PC-9 (cell line): ENCODE results near the gene SUCO. TPM values are rescaled to one million over a fixed set of nuclear protein-coding genes. Genes with fewer than 3 reads are reported as not detected.

Experiments
- BruUV-seq: library from RNA; stranded (reverse); fragments of 400-500 nt; replicated peaks from 2 replicates; lab custom pipeline; 2021; lab: Mats Ljungman, UMichigan
- CTCF ChIA-PET: fragments of 300-600 bp; sonication (Branson Sonifier 250); formaldehyde crosslinking; loops from one replicate; lab custom pipeline; 2022; ENCODE audit warnings: antibody characterized with exemption; lab: Charles Lee
- POLR2A ChIA-PET: fragments of 300-600 bp; sonication (Branson Sonifier 250); formaldehyde crosslinking; loops from one replicate; lab custom pipeline; 2022; ENCODE audit warnings: antibody characterized with exemption; ENCODE audit not compliant: unreplicated experiment; lab: Charles Lee
- DNase-seq, 2 experiments: peaks; one replicate each; pipeline versions ENCODE4 v3.0.0 to v3.0.0-alpha.2; 2015 to 2022; ENCODE audit warnings: mixed read lengths in 1 of 2
- H2AFZ ChIP-seq: fragments of 200-600 bp; sonication (generic); 2 replicates; pipeline ENCODE4 v1.8.1; 2017; ENCODE audit warnings: antibody characterized with exemption
- H3F3A ChIP-seq: fragments of 200-600 bp; sonication (generic); 2 replicates; pipeline ENCODE4 v1.8.1; 2017; ENCODE audit warnings: antibody characterized with exemption, mild to moderate bottlenecking, low read depth; ENCODE audit not compliant: insufficient read depth
- H3K27ac ChIP-seq: fragments of 200-600 bp; sonication (generic); 2 replicates; pipeline ENCODE4 v1.6.1; 2016; ENCODE audit warnings: mixed run types
- H3K27me3 ChIP-seq: fragments of 200-600 bp; sonication (generic); 2 replicates; pipeline ENCODE4 v1.6.1; 2016; ENCODE audit warnings: low read depth, mixed run types; ENCODE audit not compliant: insufficient read depth
- H3K36me3 ChIP-seq: fragments of 200-600 bp; sonication (generic); 2 replicates; pipeline ENCODE4 v1.6.1; 2016; ENCODE audit warnings: low read depth, mixed run types
- H3K4me1 ChIP-seq: fragments of 200-600 bp; sonication (generic); replicated peaks from 2 replicates; pipeline ENCODE4 v1.6.1; 2016; ENCODE audit warnings: mixed run types; ENCODE audit not compliant: insufficient read depth
- H3K4me2 ChIP-seq: fragments of 200-600 bp; sonication (generic); 2 replicates; pipeline ENCODE4 v1.6.1; 2017; ENCODE audit warnings: mixed run types
- H3K4me3 ChIP-seq: fragments of 200-600 bp; sonication (generic); 2 replicates; pipeline ENCODE4 v1.6.1; 2016; ENCODE audit warnings: mixed run types
- H3K79me2 ChIP-seq: fragments of 200-600 bp; sonication (generic); 2 replicates; pipeline ENCODE4 v1.6.1; 2017; ENCODE audit warnings: low read depth, mixed run types
- H3K9me2 ChIP-seq: fragments of 200-600 bp; sonication (generic); 2 replicates; pipeline ENCODE4 v1.8.1; 2017; ENCODE audit warnings: mild to moderate bottlenecking; ENCODE audit not compliant: insufficient read depth
- H3K9me3 ChIP-seq: fragments of 200-600 bp; sonication (generic); 2 replicates; pipeline ENCODE4 v1.8.1; 2016; ENCODE audit warnings: low read depth; ENCODE audit not compliant: insufficient read depth
- H4K20me1 ChIP-seq: fragments of 200-600 bp; sonication (generic); 2 replicates; pipeline ENCODE4 v1.8.1; 2017; ENCODE audit not compliant: insufficient read depth
- EZH2 ChIP-seq: fragments of 200-600 bp; sonication (generic); IDR thresholded peaks from 2 replicates; pipeline ENCODE4 v1.8.0; 2017; ENCODE audit warnings: antibody characterized with exemption, low read depth
- intact Hi-C: fragments of 100-400 bp; cut with micrococcal nuclease; formaldehyde crosslinking; loops from one replicate; pipeline ENCODE4 v1.10.0; 2022; ENCODE audit not compliant: unreplicated experiment
- total RNA-seq: library from RNA; stranded (reverse); gene quantifications from 2 replicates; pipeline ENCODE4 v1.2.3, GENCODE V29; 2021
- TF ChIP-seq, protein P1 (sequence below): fragments of 200-600 bp; sonication (generic); conservative IDR thresholded peaks from 2 replicates; pipeline ENCODE4 v1.6.1; 2017; ENCODE audit warnings: mixed run types, antibody characterized with exemption, mild to moderate bottlenecking, moderate library complexity

SUCO gene
- total RNA-seq, 1 experiment from 2014 or later, result 34.0 TPM

DNA sequence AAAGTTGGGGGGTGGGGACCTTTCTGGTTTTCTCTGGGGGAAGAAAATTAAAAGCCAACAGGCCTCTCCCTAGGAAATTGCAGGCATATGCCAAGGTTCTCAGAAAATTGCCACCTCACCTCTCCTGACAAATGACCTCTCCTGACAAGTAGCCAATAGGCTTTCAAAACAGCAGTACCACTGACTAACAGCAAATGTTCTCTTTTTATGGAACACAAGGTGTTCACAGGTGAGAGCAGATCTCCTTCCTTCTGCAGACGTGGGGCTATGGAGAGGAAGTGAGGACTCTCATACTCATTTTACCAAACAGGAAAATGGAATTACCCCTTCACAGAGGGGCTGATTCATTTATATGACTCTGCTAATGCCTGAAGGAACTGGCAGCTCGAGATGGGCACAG is 32.7 kb upstream of the SUCO start:
- Histone ChIP-seq H3F3A (peaks cover 26% of the 10 kb centered on the region), H3K4me3 (no peak overlapping the region), H3K79me2 (no peaks in the 10 kb centered on the region), H3K9me3 (no peaks in the 10 kb centered on the region), H3K27me3 (no peaks in the 10 kb centered on the region), H4K20me1 (no peaks in the 10 kb centered on the region), H2AFZ (no peak overlapping the region), H3K36me3 (no peaks in the 10 kb centered on the region), H3K9me2 (no peaks in the 10 kb centered on the region), H3K4me1 (peaks cover 35% of the 10 kb centered on the region), H3K4me2 (peak overlapping the region; percentile 24), H3K27ac (peak overlapping the region; percentile 41)
- no peak for DNase-seq
- intact Hi-C loops, result no loop called here
- TF ChIP-seq, protein P1, sequence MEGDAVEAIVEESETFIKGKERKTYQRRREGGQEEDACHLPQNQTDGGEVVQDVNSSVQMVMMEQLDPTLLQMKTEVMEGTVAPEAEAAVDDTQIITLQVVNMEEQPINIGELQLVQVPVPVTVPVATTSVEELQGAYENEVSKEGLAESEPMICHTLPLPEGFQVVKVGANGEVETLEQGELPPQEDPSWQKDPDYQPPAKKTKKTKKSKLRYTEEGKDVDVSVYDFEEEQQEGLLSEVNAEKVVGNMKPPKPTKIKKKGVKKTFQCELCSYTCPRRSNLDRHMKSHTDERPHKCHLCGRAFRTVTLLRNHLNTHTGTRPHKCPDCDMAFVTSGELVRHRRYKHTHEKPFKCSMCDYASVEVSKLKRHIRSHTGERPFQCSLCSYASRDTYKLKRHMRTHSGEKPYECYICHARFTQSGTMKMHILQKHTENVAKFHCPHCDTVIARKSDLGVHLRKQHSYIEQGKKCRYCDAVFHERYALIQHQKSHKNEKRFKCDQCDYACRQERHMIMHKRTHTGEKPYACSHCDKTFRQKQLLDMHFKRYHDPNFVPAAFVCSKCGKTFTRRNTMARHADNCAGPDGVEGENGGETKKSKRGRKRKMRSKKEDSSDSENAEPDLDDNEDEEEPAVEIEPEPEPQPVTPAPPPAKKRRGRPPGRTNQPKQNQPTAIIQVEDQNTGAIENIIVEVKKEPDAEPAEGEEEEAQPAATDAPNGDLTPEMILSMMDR, result no peak
- no peak for TF ChIP-seq EZH2
- BruUV-seq, result no TSS peak
- ChIA-PET POLR2A (no interaction called here), CTCF (interaction anchor here (0.9 kb wide), 1 partner anchor 138 kb away, joined by 3 read pairs; no protein-coding TSS in a partner anchor)

DNA sequence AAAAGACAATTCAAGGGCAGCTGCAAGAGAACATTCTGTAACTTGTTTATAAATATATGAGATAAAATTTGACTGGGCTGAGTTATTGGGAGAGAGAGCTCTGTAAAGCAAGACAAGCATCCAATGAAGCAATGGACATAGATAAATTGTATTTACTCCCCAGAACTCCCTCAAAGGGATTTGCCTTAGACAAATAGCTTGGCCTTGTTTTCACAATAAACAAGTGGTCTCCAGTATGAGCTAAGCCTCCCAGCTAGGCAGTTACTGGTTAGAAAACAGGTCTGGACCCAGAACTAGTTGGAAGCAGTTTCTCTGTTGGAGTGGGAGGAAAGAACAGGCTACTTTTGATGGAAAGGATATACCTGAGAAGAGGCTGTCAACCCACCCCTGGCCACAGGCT is 25.2 kb upstream of the SUCO start:
- DNase-seq, result no peak
- ChIA-PET CTCF (no interaction called here), POLR2A (interaction anchor here (0.6 kb wide), 1 partner anchor 122 kb away, joined by 4 read pairs; no protein-coding TSS in a partner anchor)
- H3F3A ChIP-seq, result no peaks in the 10 kb centered on the region
- H3K4me3 ChIP-seq, result no peak overlapping the region
- H2AFZ ChIP-seq, result no peak overlapping the region
- intact Hi-C loops, result no loop called here
- no peaks in the 10 kb centered on the region for H3K79me2 ChIP-seq
- no peak overlapping the region for H3K4me2 ChIP-seq
- no peaks in the 10 kb centered on the region for H3K9me2 ChIP-seq
- no peaks in the 10 kb centered on the region for H3K4me1 ChIP-seq
- H3K27ac ChIP-seq, result no peak overlapping the region
- H3K36me3 ChIP-seq, result no peaks in the 10 kb centered on the region
- H4K20me1 ChIP-seq, result no peaks in the 10 kb centered on the region
- BruUV-seq, result no TSS peak
- H3K9me3 ChIP-seq, result 0 out of 2 replicates have a peak, but pooled peaks cover 3% of the 10 kb centered on the region
- TF ChIP-seq EZH2, result no peak
- TF ChIP-seq, protein P1, result no peak
- no peaks in the 10 kb centered on the region for H3K27me3 ChIP-seq

DNA sequence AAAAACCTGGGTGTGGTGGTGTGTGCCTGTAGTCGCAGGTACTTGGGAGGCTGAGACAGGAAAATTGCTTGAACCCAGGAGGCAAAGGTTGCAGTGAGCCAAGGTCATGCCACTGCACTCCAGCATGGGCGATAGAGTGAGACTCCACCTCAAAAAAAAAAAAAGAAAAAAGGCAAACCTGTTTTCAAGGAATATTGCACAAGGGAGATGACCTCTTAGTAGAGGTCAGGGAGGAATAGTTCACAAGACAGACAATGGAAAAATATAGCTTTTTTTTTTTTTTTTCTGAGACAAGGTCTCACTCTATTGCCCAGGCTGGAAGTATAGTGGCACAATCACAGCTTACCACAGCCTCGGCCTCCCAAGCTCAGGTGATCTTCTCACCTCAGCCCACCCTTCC is 22.5 kb upstream of the SUCO start:
- TF ChIP-seq, protein P1, result no peak
- POLR2A ChIA-PET, result no interaction called here
- no peak overlapping the region for H2AFZ ChIP-seq

More for the DNA sequence above, 22.5 kb upstream of the SUCO start:
- Histone ChIP-seq H3K4me2 (no peak overlapping the region), H3F3A (no peaks in the 10 kb centered on the region), H3K4me3 (no peak overlapping the region), H3K9me2 (no peaks in the 10 kb centered on the region), H3K9me3 (0 out of 2 replicates have a peak, but pooled peaks cover 3% of the 10 kb centered on the region), H3K36me3 (no peaks in the 10 kb centered on the region), H4K20me1 (no peaks in the 10 kb centered on the region), H3K27ac (no peak overlapping the region), H3K27me3 (no peaks in the 10 kb centered on the region), H3K4me1 (no peaks in the 10 kb centered on the region), H3K79me2 (no peaks in the 10 kb centered on the region)
- CTCF ChIA-PET, result no interaction called here
- no TSS peak for BruUV-seq
- intact Hi-C loops, result no loop called here
- no peak for DNase-seq
